Measurements from ENCODE around the gene COL5A3.

DNA sequence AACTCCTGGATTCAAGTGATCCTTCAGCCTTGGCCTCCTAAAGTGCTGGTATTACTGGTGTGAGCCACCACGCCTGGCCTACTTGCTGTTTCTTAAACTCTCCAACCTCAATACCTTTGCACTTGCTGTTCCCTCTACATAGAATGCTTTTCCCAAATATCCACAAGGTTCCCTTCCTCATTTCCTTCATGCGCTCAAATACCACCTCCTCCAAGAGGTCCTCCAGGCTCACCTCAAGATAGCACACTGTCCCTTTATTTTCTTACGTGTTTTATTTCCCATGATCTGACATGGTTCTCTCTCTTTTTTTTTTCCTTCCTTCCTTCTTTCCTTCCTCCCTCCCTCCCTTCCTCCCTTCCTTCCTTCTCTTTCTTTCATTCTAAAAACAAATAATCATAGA is 16.4 kb upstream of the COL5A3 start:
- TF ChIP-seq, protein P1, sequence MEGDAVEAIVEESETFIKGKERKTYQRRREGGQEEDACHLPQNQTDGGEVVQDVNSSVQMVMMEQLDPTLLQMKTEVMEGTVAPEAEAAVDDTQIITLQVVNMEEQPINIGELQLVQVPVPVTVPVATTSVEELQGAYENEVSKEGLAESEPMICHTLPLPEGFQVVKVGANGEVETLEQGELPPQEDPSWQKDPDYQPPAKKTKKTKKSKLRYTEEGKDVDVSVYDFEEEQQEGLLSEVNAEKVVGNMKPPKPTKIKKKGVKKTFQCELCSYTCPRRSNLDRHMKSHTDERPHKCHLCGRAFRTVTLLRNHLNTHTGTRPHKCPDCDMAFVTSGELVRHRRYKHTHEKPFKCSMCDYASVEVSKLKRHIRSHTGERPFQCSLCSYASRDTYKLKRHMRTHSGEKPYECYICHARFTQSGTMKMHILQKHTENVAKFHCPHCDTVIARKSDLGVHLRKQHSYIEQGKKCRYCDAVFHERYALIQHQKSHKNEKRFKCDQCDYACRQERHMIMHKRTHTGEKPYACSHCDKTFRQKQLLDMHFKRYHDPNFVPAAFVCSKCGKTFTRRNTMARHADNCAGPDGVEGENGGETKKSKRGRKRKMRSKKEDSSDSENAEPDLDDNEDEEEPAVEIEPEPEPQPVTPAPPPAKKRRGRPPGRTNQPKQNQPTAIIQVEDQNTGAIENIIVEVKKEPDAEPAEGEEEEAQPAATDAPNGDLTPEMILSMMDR (IDR thresholded peaks at IDR 0.05 in 4 of 5, conservative IDR thresholded peaks at IDR 0.05 in 1 of 5) = no peak
- no peak for TF ChIP-seq POLR2A (IDR thresholded peaks at IDR 0.05)
